GM12878 (cell line): ENCODE measurements around the gene TCP1. TPM values are rescaled to one million over a fixed set of nuclear protein-coding genes. Genes with fewer than 3 reads are reported as not detected.
A peak's percentile ranks its signal among the peaks of the same experiment; 100 is the strongest.

Experiments used
- CEBPB ChIP-seq, 2 experiments: fragments of 150-350 bp in 1 of 2; IDR thresholded peaks; 2 replicates each; pipeline ENCODE4 v1.6.1; 2012 to 2014; ENCODE audit warnings: low read depth in 2 of 2, low read length in 2 of 2, borderline replicate concordance in 1 of 2, inconsistent platforms in 1 of 2
- CREM ChIP-seq: IDR thresholded peaks from 2 replicates; pipeline ENCODE4 v1.6.1; 2014; ENCODE audit warnings: antibody characterized with exemption, low read depth
- DPF2 ChIP-seq: fragments of 450-650 bp; IDR thresholded peaks from 2 replicates; pipeline ENCODE4 v1.6.1; 2017; ENCODE audit warnings: mild to moderate bottlenecking
- GABPA ChIP-seq: IDR thresholded peaks from 2 replicates; pipeline ENCODE4 v1.6.1; 2014; ENCODE audit warnings: antibody characterized with exemption, low read depth, mild to moderate bottlenecking, inconsistent platforms
- GATAD2B ChIP-seq: fragments of 450-650 bp; conservative IDR thresholded peaks from 2 replicates; pipeline ENCODE4 v1.6.1; 2017; ENCODE audit warnings: low read depth, mild to moderate bottlenecking, moderate library complexity
- IKZF2 ChIP-seq, 2 experiments: fragments of 450-650 bp; IDR thresholded peaks; 2 replicates each; pipeline ENCODE4 v1.6.1; 2017; ENCODE audit warnings: mild to moderate bottlenecking in 2 of 2, moderate library complexity in 2 of 2
- IRF4 ChIP-seq: IDR thresholded peaks from 2 replicates; pipeline ENCODE4 v1.6.1; 2011; ENCODE audit warnings: low read depth, low read length
- KLF5 ChIP-seq: fragments of 450-650 bp; IDR thresholded peaks from 2 replicates; pipeline ENCODE4 v1.6.1; 2014; ENCODE audit warnings: mild to moderate bottlenecking; ENCODE audit not compliant: partially characterized antibody
- MEF2A ChIP-seq: IDR thresholded peaks from 2 replicates; pipeline ENCODE4 v1.6.1; 2011; ENCODE audit warnings: low read depth, mild to moderate bottlenecking, low read length, moderate library complexity; ENCODE audit not compliant: insufficient read depth
- MEF2B ChIP-seq: fragments of 450-650 bp; IDR thresholded peaks from 2 replicates; pipeline ENCODE4 v1.6.1; 2018; ENCODE audit warnings: mild to moderate bottlenecking, moderate library complexity; ENCODE audit not compliant: partially characterized antibody, poor library complexity, severe bottlenecking
- MYB ChIP-seq: fragments of 150-350 bp; IDR thresholded peaks from 2 replicates; pipeline ENCODE4 v1.6.1; 2014; ENCODE audit warnings: mild to moderate bottlenecking, low read depth, low read length, borderline replicate concordance
- NFIC ChIP-seq: IDR thresholded peaks from 2 replicates; pipeline ENCODE4 v1.6.1; 2012; ENCODE audit warnings: low read depth, mild to moderate bottlenecking, inconsistent platforms, low read length, moderate library complexity
- NFXL1 ChIP-seq: fragments of 450-650 bp; IDR thresholded peaks from 2 replicates; pipeline ENCODE4 v1.6.1; 2017; ENCODE audit warnings: antibody characterized with exemption, mild to moderate bottlenecking, borderline replicate concordance
- NR2F1 ChIP-seq: fragments of 450-650 bp; conservative IDR thresholded peaks from 2 replicates; pipeline ENCODE4 v1.6.1; 2017; ENCODE audit warnings: mild to moderate bottlenecking
- PAX5 ChIP-seq: IDR thresholded peaks from 2 replicates; pipeline ENCODE4 v1.6.1; 2011; ENCODE audit warnings: low read depth, low read length, borderline replicate concordance
- PBX3 ChIP-seq: IDR thresholded peaks from 2 replicates; pipeline ENCODE4 v1.6.1; 2011; ENCODE audit warnings: mild to moderate bottlenecking, low read depth, low read length, moderate library complexity; ENCODE audit not compliant: insufficient replicate concordance
- PML ChIP-seq: IDR thresholded peaks from 2 replicates; pipeline ENCODE4 v1.6.1; 2012; ENCODE audit warnings: low read length, inconsistent platforms
- POLR2AphosphoS2 ChIP-seq: IDR thresholded peaks from 2 replicates; pipeline ENCODE4 v1.6.1; 2011; ENCODE audit warnings: low read depth, mild to moderate bottlenecking, low read length, improper control_type of control experiment, moderate library complexity
- RELA ChIP-seq: fragments of 450-650 bp; IDR thresholded peaks from 2 replicates; pipeline ENCODE4 v1.8.0; 2014; ENCODE audit warnings: borderline replicate concordance; ENCODE audit not compliant: partially characterized antibody
- SMAD5 ChIP-seq: IDR thresholded peaks from 2 replicates; pipeline ENCODE4 v1.6.1; 2016; ENCODE audit warnings: antibody characterized with exemption, low read depth
- SP1 ChIP-seq: IDR thresholded peaks from one replicate; pipeline ENCODE4 v1.6.1; 2011; ENCODE audit warnings: low read depth, low read length
- STAT3 ChIP-seq: IDR thresholded peaks from 2 replicates; pipeline ENCODE4 v1.6.1; 2011; ENCODE audit warnings: low read depth, low read length, improper control_type of control experiment
- TAF1 ChIP-seq: IDR thresholded peaks from 2 replicates; pipeline ENCODE4 v1.6.1; 2011; ENCODE audit warnings: mild to moderate bottlenecking, low read depth, low read length, borderline replicate concordance
- TARDBP ChIP-seq: IDR thresholded peaks from 2 replicates; pipeline ENCODE4 v1.6.1; 2016; ENCODE audit warnings: borderline replicate concordance
- TBL1XR1 ChIP-seq: IDR thresholded peaks from 2 replicates; pipeline ENCODE4 v1.6.1; 2012; ENCODE audit warnings: low read depth, low read length, improper control_type of control experiment
- polyA plus RNA-seq, 11 experiments: library from polyadenylated mRNA; depleted of rRNA in 4 of 11; unstranded in 6 of 11; stranded (reverse) in 5 of 11; fragments of >200 nt; fragmentation: Nextera tagmentation in 4 of 11; fragmentation: Illumina TruSeq in 1 of 11; extraction: Ambion mirVana in 4 of 11; extraction: Trizol in 1 of 11; gene quantifications; 1 replicate in 1 of 11; 2 replicates in 10 of 11; pipeline versions ENCODE4 v1.2.1 to v1.2.3, GENCODE V29; 2011 to 2016; ENCODE audit warnings: inconsistent platforms in 2 of 11, missing spikeins in 2 of 11, low read depth in 1 of 11
- total RNA-seq, 4 experiments: library from RNA; depleted of rRNA in 3 of 4; stranded (reverse); fragments of >200 nt in 3 of 4; fragmentation: Illumina TruSeq in 1 of 4; extraction: Trizol in 1 of 4; gene quantifications; 2 replicates each; pipeline versions ENCODE4 v1.2.1 to v1.2.3, GENCODE V29; 2013 to 2021
- TF ChIP-seq, protein P1 (sequence below): IDR thresholded peaks from 2 replicates; pipeline ENCODE4 v1.6.1; 2012; ENCODE audit warnings: low read depth, low read length, improper control_type of control experiment
- TF ChIP-seq, protein P2 (sequence below): IDR thresholded peaks from 2 replicates; pipeline ENCODE4 v1.6.1; 2012; ENCODE audit warnings: low read depth, low read length, improper control_type of control experiment
- TF ChIP-seq, protein P3 (sequence below): IDR thresholded peaks from 2 replicates; pipeline ENCODE4 v1.6.1; 2011; ENCODE audit warnings: borderline replicate concordance, low read depth, mild to moderate bottlenecking, moderate library complexity, low read length; ENCODE audit not compliant: insufficient read depth, poor library complexity, severe bottlenecking

TCP1 gene
- total and polyA plus RNA-seq, 10 of the 15 experiments (the other 5 are each of a cell fraction or from before 2014, with no cell fraction given) = 133 to 457 (median 306) TPM

GRCh38 chr6:159790149-159790955, 950 bp upstream of the TCP1 start, which contains the start of gene MRPL18 (continued):
- TF ChIP-seq NFXL1 (no peak), CREM (peak; percentile 67), SMAD5 (peak; percentile 69), IKZF2 (IDR thresholded peaks at IDR 0.05) (peak in 1 of 2 experiments; percentile 21; a peak in 1 of 4 replicates), POLR2AphosphoS2 (peak; percentile 69; the same call in 1 of the 2 replicates), PML (peak; percentile 75; the same call in 1 of the 2 replicates), MYB (no peak), PBX3 (peak; percentile 98), GATAD2B (no peak; the same call in 1 of the 2 replicates), TBL1XR1 (no peak), DPF2 (peak; percentile 96), RELA (no peak), STAT3 (no peak), KLF5 (peak; percentile 8), TARDBP (no peak), NR2F1 (peak; percentile 93), TAF1 (peak; percentile 59; the same call in 1 of the 2 replicates), MEF2A (no peak), IRF4 (0 out of 2 replicates have a peak, but pooled peaks have one; percentile 27), PAX5 (no peak), GABPA (peak; percentile 82), CEBPB (IDR thresholded peaks at IDR 0.05; ENCODE audit: borderline replicate concordance in 1 of 2, low read depth in 2 of 2, low read length in 2 of 2) (0 out of 4 replicates have a peak, but pooled peaks of 1 of the 2 experiments have one; percentile 9), SP1 (peak; percentile 97), MEF2B (no peak), NFIC (no peak)
- TF ChIP-seq, protein P1, sequence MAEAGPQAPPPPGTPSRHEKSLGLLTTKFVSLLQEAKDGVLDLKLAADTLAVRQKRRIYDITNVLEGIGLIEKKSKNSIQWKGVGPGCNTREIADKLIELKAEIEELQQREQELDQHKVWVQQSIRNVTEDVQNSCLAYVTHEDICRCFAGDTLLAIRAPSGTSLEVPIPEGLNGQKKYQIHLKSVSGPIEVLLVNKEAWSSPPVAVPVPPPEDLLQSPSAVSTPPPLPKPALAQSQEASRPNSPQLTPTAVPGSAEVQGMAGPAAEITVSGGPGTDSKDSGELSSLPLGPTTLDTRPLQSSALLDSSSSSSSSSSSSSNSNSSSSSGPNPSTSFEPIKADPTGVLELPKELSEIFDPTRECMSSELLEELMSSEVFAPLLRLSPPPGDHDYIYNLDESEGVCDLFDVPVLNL = no peak
- TF ChIP-seq, protein P2, sequence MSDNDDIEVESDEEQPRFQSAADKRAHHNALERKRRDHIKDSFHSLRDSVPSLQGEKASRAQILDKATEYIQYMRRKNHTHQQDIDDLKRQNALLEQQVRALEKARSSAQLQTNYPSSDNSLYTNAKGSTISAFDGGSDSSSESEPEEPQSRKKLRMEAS = peak; percentile 78; the same call in 1 of the 2 replicates
- TF ChIP-seq, protein P3, sequence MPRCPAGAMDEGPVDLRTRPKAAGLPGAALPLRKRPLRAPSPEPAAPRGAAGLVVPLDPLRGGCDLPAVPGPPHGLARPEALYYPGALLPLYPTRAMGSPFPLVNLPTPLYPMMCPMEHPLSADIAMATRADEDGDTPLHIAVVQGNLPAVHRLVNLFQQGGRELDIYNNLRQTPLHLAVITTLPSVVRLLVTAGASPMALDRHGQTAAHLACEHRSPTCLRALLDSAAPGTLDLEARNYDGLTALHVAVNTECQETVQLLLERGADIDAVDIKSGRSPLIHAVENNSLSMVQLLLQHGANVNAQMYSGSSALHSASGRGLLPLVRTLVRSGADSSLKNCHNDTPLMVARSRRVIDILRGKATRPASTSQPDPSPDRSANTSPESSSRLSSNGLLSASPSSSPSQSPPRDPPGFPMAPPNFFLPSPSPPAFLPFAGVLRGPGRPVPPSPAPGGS = no peak
